Transverse colon (tissue), 4 donors: ENCODE measurements around the gene PTPRN2. TPM values are rescaled to one million over a fixed set of nuclear protein-coding genes. Genes with fewer than 3 reads are reported as not detected.
"Not testable (repeated sequence)": the region's sequence is repeated elsewhere in the genome, so short reads cannot be mapped to it uniquely, and the experiment has no call there.

ENCODE experiments used
- DNase-seq: peaks from one replicate; pipeline ENCODE4 v3.0.0-alpha.2; 2019
- H3K27ac ChIP-seq, 4 donors: fragments of 200-600 bp; sonication (generic); 2 replicates each; pipeline ENCODE4 v1.5.1; 2016 to 2018; ENCODE audit warnings: inconsistent platforms in 4 of 4
- H3K27me3 ChIP-seq: fragments of 200-600 bp; sonication (generic); 2 replicates; pipeline ENCODE4 v1.5.1; 2017; ENCODE audit warnings: inconsistent platforms
- H3K36me3 ChIP-seq, 4 donors: fragments of 200-600 bp; sonication (generic); 2 replicates each; pipeline ENCODE4 v1.5.1; 2017 to 2019; ENCODE audit warnings: inconsistent platforms in 4 of 4
- H3K4me1 ChIP-seq, 4 donors: fragments of 200-600 bp; sonication (generic); 2 replicates each; pipeline ENCODE4 v1.5.1; 2017 to 2020; ENCODE audit warnings: inconsistent platforms in 4 of 4
- H3K4me3 ChIP-seq, 4 donors: fragments of 200-600 bp; sonication (generic); 1 replicate in 1 of 4; 2 replicates in 3 of 4; pipeline versions ENCODE4 v1.5.1 to v1.6.1; 2017 to 2019; ENCODE audit warnings: inconsistent platforms in 4 of 4
- H3K9me3 ChIP-seq, 2 donors: fragments of 200-600 bp; sonication (generic); 2 replicates each; pipeline ENCODE4 v1.5.1; 2017 to 2019; ENCODE audit warnings: inconsistent platforms in 2 of 2
- EP300 ChIP-seq: sonication (generic); formaldehyde crosslinking; IDR thresholded peaks from one replicate; pipeline ENCODE4 v1.6.1; 2017; ENCODE audit warnings: antibody characterized with exemption, low read depth
- POLR2A ChIP-seq: fragments of 450-650 bp; IDR thresholded peaks from one replicate; pipeline ENCODE4 v1.6.1; 2016; ENCODE audit warnings: antibody characterized with exemption, mild to moderate bottlenecking, moderate library complexity
- POLR2AphosphoS5 ChIP-seq, 3 donors: sonication (generic); formaldehyde crosslinking; IDR thresholded peaks; one replicate each; pipeline ENCODE4 v1.6.1; 2016; ENCODE audit warnings: antibody characterized with exemption in 3 of 3
- WGBS, 2 donors: methylation state at CpG; one replicate each; pipeline ENCODE4 v1.1.5; 2018; ENCODE audit warnings: low coverage in 1 of 2; 5-methylcytosine and 5-hydroxymethylcytosine counted together
- in situ Hi-C, 4 donors: fragments of 200-750 bp; cut with MboI; loops; one replicate each; pipeline versions ENCODE4 v1.15.0 to v1.15.1; 2017; ENCODE audit warnings: low sequenced_read_pairs in 3 of 4, low pct_ligation_motif_present in 1 of 4, low pct_unique_long_range_greater_than_20kb in 1 of 4
- intact Hi-C: fragments of 100-400 bp; cut with DNase I; formaldehyde crosslinking; loops from one replicate; pipeline ENCODE4 v1.15.1; 2023; ENCODE audit warnings: low total_unique reads
- small RNA-seq, 4 donors: library from RNA; depleted of rRNA; stranded (forward); fragments of <200 nt; gene quantifications; one replicate each; pipeline ENCODE3, GENCODE V24; 2016
- total RNA-seq, 4 donors: library from RNA; depleted of rRNA; stranded (reverse); fragments of >200 nt; gene quantifications; one replicate each; pipeline ENCODE4 v1.1.0, GENCODE V29; 2016
- TF ChIP-seq, protein P1 (sequence below), 5 experiments: fragments of 200-600 bp in 3 of 5; fragments of 450-650 bp in 2 of 5; sonication (generic) in 3 of 5; IDR thresholded peaks; 1 replicate in 2 of 5; 2 replicates in 3 of 5; pipeline ENCODE4 v1.5.1; 2016 to 2017; ENCODE audit warnings: antibody characterized with exemption in 5 of 5, inconsistent platforms in 3 of 5, mild to moderate bottlenecking in 2 of 5, moderate library complexity in 1 of 5

Gene PTPRN2
- total RNA-seq, 4 donors from 2014 or later, result 15.4 to 31.1 (median 21.8) TPM

DNA sequence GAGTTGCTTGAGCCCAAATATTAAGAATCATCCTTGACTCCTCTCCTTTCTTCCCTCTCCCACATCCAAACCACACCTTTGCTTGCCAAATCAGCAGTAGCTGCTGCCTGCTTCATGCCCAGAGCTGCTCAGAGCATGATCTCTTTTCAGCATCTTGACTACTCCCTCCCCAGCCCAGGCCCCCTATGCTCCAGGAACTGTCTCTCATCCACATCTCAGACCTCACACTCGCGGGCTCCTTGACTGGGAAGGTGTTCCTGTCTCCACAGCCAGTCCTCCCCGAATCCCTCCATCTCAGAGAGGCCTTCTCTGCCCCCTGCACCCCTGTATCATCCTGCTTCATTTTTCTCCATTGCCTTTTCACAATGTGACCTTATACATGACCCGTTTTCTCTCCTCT lies 1093.8 kb downstream of the PTPRN2 start:
- H3K4me1 ChIP-seq, result no peaks in the 10 kb centered on the region
- no peaks in the 10 kb centered on the region for H3K36me3 ChIP-seq
- no peak overlapping the region for H3K27ac ChIP-seq
- WGBS, 2 donors, result 78 to 85% methylated on average over 4 of the region's 4 CpGs
- H3K27me3 ChIP-seq, result peaks cover 4% of the 10 kb centered on the region
- no peak for TF ChIP-seq POLR2AphosphoS5 (IDR thresholded peaks at IDR 0.05)
- TF ChIP-seq POLR2A, result no peak
- no peak for TF ChIP-seq EP300
- TF ChIP-seq, protein P1, sequence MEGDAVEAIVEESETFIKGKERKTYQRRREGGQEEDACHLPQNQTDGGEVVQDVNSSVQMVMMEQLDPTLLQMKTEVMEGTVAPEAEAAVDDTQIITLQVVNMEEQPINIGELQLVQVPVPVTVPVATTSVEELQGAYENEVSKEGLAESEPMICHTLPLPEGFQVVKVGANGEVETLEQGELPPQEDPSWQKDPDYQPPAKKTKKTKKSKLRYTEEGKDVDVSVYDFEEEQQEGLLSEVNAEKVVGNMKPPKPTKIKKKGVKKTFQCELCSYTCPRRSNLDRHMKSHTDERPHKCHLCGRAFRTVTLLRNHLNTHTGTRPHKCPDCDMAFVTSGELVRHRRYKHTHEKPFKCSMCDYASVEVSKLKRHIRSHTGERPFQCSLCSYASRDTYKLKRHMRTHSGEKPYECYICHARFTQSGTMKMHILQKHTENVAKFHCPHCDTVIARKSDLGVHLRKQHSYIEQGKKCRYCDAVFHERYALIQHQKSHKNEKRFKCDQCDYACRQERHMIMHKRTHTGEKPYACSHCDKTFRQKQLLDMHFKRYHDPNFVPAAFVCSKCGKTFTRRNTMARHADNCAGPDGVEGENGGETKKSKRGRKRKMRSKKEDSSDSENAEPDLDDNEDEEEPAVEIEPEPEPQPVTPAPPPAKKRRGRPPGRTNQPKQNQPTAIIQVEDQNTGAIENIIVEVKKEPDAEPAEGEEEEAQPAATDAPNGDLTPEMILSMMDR (IDR thresholded peaks at IDR 0.05), result no peak
- no peak for DNase-seq
- intact Hi-C loops (no loop called here), in situ Hi-C loops (no loop called here)
- H3K9me3 ChIP-seq, result no peaks in the 10 kb centered on the region
- no peak overlapping the region for H3K4me3 ChIP-seq

DNA sequence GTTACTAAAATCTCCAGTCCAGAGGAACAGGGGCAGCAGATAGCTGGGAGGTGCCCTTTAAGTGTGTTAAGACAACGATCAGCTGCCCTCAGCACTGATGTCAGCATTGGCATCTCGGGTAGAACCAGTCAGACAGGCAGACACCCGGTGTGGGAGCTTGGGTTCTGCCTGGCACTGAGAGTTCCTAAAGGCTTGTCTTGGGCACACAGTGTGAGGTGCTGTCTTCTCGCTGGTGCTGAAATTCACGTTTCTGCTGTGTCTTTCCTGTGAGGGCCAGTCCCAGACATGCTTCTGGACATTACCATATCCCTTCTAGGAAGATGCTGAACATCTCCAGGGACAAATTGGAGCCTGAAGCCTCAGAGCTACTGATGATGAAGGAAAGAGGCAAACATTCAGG lies 1094.6 kb downstream of the PTPRN2 start:
- H3K4me1 ChIP-seq, result no peaks in the 10 kb centered on the region
- H3K27me3 ChIP-seq, result peaks cover under 1% of the 10 kb centered on the region
- no peak for TF ChIP-seq POLR2AphosphoS5 (IDR thresholded peaks at IDR 0.05)
- TF ChIP-seq EP300, result no peak
- TF ChIP-seq, protein P1 (IDR thresholded peaks at IDR 0.05), result no peak
- no peak for TF ChIP-seq POLR2A
- WGBS, 2 donors, result 25 to 42% methylated on average over 2 to 5 of the region's 5 CpGs
- no peaks in the 10 kb centered on the region for H3K36me3 ChIP-seq
- no peak for DNase-seq
- in situ Hi-C loops, result no loop called here
- no peak overlapping the region for H3K27ac ChIP-seq
- H3K9me3 ChIP-seq, result no peaks in the 10 kb centered on the region
- intact Hi-C loops, result no loop called here
- H3K4me3 ChIP-seq, result no peak overlapping the region

DNA sequence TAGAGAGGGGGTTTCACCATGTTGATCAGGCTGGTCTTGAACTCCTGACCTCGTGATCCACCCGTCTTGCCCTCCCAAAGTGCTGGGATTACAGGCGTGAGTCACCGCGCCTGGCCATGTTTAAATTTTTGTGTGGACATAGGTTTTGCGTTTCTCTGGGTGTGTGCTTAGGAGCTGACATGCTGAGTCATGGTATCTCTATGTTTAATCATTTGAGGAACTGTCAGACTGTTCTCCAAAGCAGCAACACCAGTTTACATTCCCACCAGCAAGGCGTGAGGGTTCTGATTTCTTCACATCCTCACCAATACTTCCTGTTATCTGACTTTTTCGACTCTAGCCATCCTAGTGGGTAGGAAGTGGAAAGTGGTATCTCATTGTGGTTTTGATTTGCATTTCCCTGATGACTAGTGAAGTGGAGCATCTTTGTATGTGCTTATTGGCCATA lies 1097.1 kb downstream of the PTPRN2 start:
- in situ Hi-C loops, result no loop called here
- Histone ChIP-seq H3K4me1 (no peaks in the 10 kb centered on the region), H3K27ac (no peak overlapping the region), H3K9me3 (no peaks in the 10 kb centered on the region), H3K4me3 (no peak overlapping the region), H3K27me3 (peaks cover 4% of the 10 kb centered on the region), H3K36me3 (no peaks in the 10 kb centered on the region)
- no peak for TF ChIP-seq EP300
- no peak for TF ChIP-seq POLR2AphosphoS5 (IDR thresholded peaks at IDR 0.05)
- TF ChIP-seq, protein P1 (IDR thresholded peaks at IDR 0.05), result no peak
- TF ChIP-seq POLR2A, result no peak
- WGBS, 2 donors, result 20 to 60% methylated on average over 1 to 8 of the region's 8 CpGs
- DNase-seq, result no peak
- intact Hi-C loops, result no loop called here

DNA sequence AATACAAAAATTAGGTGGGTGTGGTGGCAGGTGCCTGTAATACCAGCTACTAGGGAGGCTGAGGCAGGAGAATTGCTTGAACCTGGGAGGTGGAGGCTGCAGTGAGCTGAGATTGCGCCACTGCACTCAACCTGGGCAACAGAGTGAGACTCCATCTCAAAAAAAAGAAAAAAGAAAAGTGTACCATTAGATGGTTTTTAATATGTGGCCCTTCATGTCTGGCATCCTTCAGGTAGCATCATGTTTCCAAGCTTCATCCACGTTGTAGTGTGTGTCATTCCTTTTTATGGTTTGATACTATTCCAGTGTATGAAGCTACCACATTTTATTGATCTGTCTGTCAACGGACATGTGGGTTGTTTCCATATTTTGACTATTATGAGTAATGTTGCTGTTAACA lies 1097.8 kb downstream of the PTPRN2 start:
- H3K9me3 ChIP-seq, H3K4me3 ChIP-seq, DNase-seq, H3K27me3 ChIP-seq, in situ Hi-C loops, H3K27ac ChIP-seq, H3K36me3 ChIP-seq, intact Hi-C loops, H3K4me1 ChIP-seq: not testable (repeated sequence)
- 55 to 63% methylated on average over 3 of the region's 3 CpGs for WGBS, 2 donors

Small RNA genes within 50 kb of the gene (small RNA-seq; reads per million reads assigned to genes)
- 0 reads per million in 4 donors for gene MIR153-2
- gene MIR5707, result 0 reads per million in 4 donors
- gene MIR595, result 0 reads per million in 4 donors
- 0 reads per million in 4 donors for gene THAP5P1

Other genes starting within 250 kb of the PTPRN2 start
- 1 to 10 TPM; 3.4 to 9.0 (median 4.3) TPM for gene NCAPG2, start 117.0 kb upstream of the PTPRN2 start, total RNA-seq
- gene ESYT2, start 241.7 kb upstream of the PTPRN2 start, total RNA-seq, result 100 to 1,000 TPM in 1 of 4 donors, 10 to 100 TPM in 3; 78.6 to 113 (median 87.3) TPM